Liver (tissue), 9 donors: ENCODE measurements around the gene NABP2. TPM values are rescaled to one million over a fixed set of nuclear protein-coding genes. Genes with fewer than 3 reads are reported as not detected.
A peak's percentile ranks its signal among the peaks of the same experiment; 100 is the strongest.
"Not testable (repeated sequence)": the region's sequence is repeated elsewhere in the genome, so short reads cannot be mapped to it uniquely, and the experiment has no call there.

Source experiments
- DNase-seq: peaks from one replicate; pipeline ENCODE4 v3.0.0-alpha.2; 2017; ENCODE audit warnings: low spot score
- H3K27ac ChIP-seq, 2 donors: one replicate each; pipeline ENCODE4 v1.7.0; 2013; ENCODE audit warnings: inconsistent platforms in 2 of 2, low read length in 2 of 2, control low read depth in 1 of 2, low read depth in 1 of 2, mild to moderate bottlenecking in 1 of 2
- H3K27me3 ChIP-seq, 4 donors: one replicate each; pipeline versions ENCODE4 v1.6.1 to v1.7.0; 2013; ENCODE audit warnings: low read length in 3 of 4, inconsistent platforms in 1 of 4, mild to moderate bottlenecking in 1 of 4, moderate library complexity in 1 of 4; ENCODE audit not compliant: control insufficient read depth in 4 of 4, insufficient read depth in 4 of 4
- H3K36me3 ChIP-seq, 4 donors: one replicate each; pipeline versions ENCODE4 v1.6.1 to v1.7.0; 2013; ENCODE audit warnings: low read length in 3 of 4, mild to moderate bottlenecking in 3 of 4, low read depth in 1 of 4, moderate library complexity in 1 of 4; ENCODE audit not compliant: control insufficient read depth in 4 of 4, insufficient read depth in 3 of 4
- H3K4me1 ChIP-seq, 4 donors: one replicate each; pipeline versions ENCODE4 v1.6.1 to v1.7.0; 2013; ENCODE audit warnings: low read length in 3 of 4, mild to moderate bottlenecking in 3 of 4, moderate library complexity in 1 of 4; ENCODE audit not compliant: control insufficient read depth in 4 of 4, insufficient read depth in 4 of 4
- H3K4me3 ChIP-seq, 3 donors: one replicate each; pipeline versions ENCODE4 v1.6.1 to v1.7.0; 2013; ENCODE audit warnings: low read length in 3 of 3, control low read depth in 1 of 3, low read depth in 1 of 3, mild to moderate bottlenecking in 1 of 3
- H3K9ac ChIP-seq, 2 donors: one replicate each; pipeline ENCODE4 v1.7.0; 2013; ENCODE audit warnings: low read length in 2 of 2, mild to moderate bottlenecking in 2 of 2, moderate library complexity in 2 of 2, control low read depth in 1 of 2, low read depth in 1 of 2
- H3K9me3 ChIP-seq, 4 donors: one replicate each; pipeline versions ENCODE4 v1.6.1 to v1.7.0; 2013; ENCODE audit warnings: low read length in 3 of 4; ENCODE audit not compliant: control insufficient read depth in 4 of 4
- EGR1 ChIP-seq, 2 donors: IDR thresholded peaks; 2 replicates each; pipeline ENCODE4 v1.6.1; 2016 to 2018; ENCODE audit warnings: antibody characterized with exemption in 2 of 2, low read depth in 2 of 2
- FOXA1 ChIP-seq: IDR thresholded peaks from 2 replicates; pipeline ENCODE4 v1.6.1; 2016; ENCODE audit warnings: antibody characterized with exemption
- FOXA2 ChIP-seq: IDR thresholded peaks from 2 replicates; pipeline ENCODE4 v1.6.1; 2016; ENCODE audit warnings: antibody characterized with exemption
- GABPA ChIP-seq, 2 donors: IDR thresholded peaks in 1 of 2; conservative IDR thresholded peaks in 1 of 2; 2 replicates each; pipeline ENCODE4 v1.6.1; 2016; ENCODE audit warnings: antibody characterized with exemption in 2 of 2, mild to moderate bottlenecking in 1 of 2, moderate library complexity in 1 of 2
- HNF4A ChIP-seq, 2 donors: conservative IDR thresholded peaks; 2 replicates each; pipeline ENCODE4 v1.6.1; 2016; ENCODE audit warnings: antibody characterized with exemption in 2 of 2, mild to moderate bottlenecking in 2 of 2
- HNF4G ChIP-seq: IDR thresholded peaks from 2 replicates; pipeline ENCODE4 v1.6.1; 2016; ENCODE audit warnings: antibody characterized with exemption
- NR2F2 ChIP-seq: IDR thresholded peaks from 2 replicates; pipeline ENCODE4 v1.6.1; 2016; ENCODE audit warnings: antibody characterized with exemption
- RAD21 ChIP-seq, 2 donors: IDR thresholded peaks; 2 replicates each; pipeline ENCODE4 v1.6.1; 2016; ENCODE audit warnings: antibody characterized with exemption in 2 of 2, mild to moderate bottlenecking in 2 of 2
- RXRA ChIP-seq, 2 donors: IDR thresholded peaks; 2 replicates each; pipeline ENCODE4 v1.6.1; 2017 to 2018; ENCODE audit warnings: antibody characterized with exemption in 2 of 2, mild to moderate bottlenecking in 1 of 2
- SP1 ChIP-seq: IDR thresholded peaks from 2 replicates; pipeline ENCODE4 v1.6.1; 2018; ENCODE audit warnings: antibody characterized with exemption, mild to moderate bottlenecking
- TAF1 ChIP-seq: conservative IDR thresholded peaks from 2 replicates; pipeline ENCODE4 v1.6.1; 2016; ENCODE audit warnings: antibody characterized with exemption, mild to moderate bottlenecking
- YY1 ChIP-seq: IDR thresholded peaks from 2 replicates; pipeline ENCODE4 v1.6.1; 2016; ENCODE audit warnings: antibody characterized with exemption, mild to moderate bottlenecking
- WGBS: extraction: QIAGEN DNeasy Blood & Tissue Kit; methylation state at CpG from one replicate; pipeline ENCODE4 v1.1.7; 2013; 5-methylcytosine and 5-hydroxymethylcytosine counted together
- polyA plus RNA-seq, 2 donors: library from polyadenylated mRNA; stranded (reverse) in 1 of 2; unstranded in 1 of 2; fragments of 200-250 nt in 1 of 2; fragments of >200 nt in 1 of 2; fragmentation: Nextera tagmentation in 1 of 2; extraction: Ambion mirVana in 1 of 2; gene quantifications; one replicate each; pipeline versions ENCODE4 v1.2.1 to v1.2.3, GENCODE V29; 2013 to 2015
- total RNA-seq, 2 donors: library from RNA; depleted of rRNA; stranded (reverse); fragments of >200 nt; gene quantifications; one replicate each; pipeline ENCODE4 v1.2.3, GENCODE V29; 2014
- TF ChIP-seq, protein P1 (sequence below): fragments of 150-350 bp; IDR thresholded peaks from 2 replicates; pipeline ENCODE4 v1.5.1; 2017; ENCODE audit warnings: improper control_type of control experiment, low read depth, low read length; ENCODE audit not compliant: missing input control
- donor health status: healthy.
- donor health status: healthy.
- donor health status: healthy.
- donor health status: healthy.
- donor health status: healthy.

Gene NABP2
- total and polyA plus RNA-seq, 4 donors, result 10.8 to 14.5 (median 12.6) TPM

DNA sequence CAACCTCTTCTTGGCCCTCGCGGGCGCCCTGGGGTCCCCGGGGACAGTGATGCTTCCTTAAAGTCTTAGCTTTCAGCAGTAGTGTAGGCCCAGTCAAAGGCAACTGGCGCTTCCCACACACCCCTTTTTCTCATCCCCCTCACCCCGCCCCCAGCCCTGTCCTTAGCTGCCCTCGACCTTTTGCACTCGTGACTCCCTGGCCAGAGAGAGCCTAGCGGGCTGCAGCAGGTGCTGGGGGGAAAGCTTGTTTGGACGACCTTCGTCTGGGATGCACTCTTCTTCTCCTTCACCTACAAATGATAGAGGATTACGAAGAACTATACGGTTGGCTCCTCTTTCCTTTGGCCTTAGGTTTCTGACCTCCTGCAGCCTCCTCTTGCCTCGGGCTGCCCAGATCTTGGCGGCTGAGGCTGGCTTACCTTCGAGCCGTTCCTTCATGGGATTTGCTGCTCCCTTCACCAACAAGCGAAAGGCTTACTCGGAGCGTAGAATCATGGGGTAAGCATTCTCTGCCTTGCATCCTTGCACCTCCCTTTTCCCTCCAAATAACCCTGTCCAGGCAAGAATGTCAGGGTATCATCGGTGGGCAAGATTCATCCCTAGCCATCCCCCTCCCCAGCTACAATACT, 43.4 kb downstream of the NABP2 start:
- WGBS, result 13% methylated on average over 21 of the region's 21 CpGs
- TF ChIP-seq RXRA (IDR thresholded peaks at IDR 0.05) (peak; percentile 96 to 99), HNF4A (conservative IDR thresholded peaks at IDR 0.05) (peak; percentile 52 to 60), RAD21 (IDR thresholded peaks at IDR 0.05) (peak in 1 of 2 donors; percentile 16), EGR1 (IDR thresholded peaks at IDR 0.05; ENCODE audit: low read depth in 2 of 2) (no peak), SP1 (peak; percentile 17), GABPA (IDR thresholded peaks at IDR 0.05 in 1 of 2, conservative IDR thresholded peaks at IDR 0.05 in 1 of 2) (no peak), FOXA1 (no peak), NR2F2 (peak; percentile 89), FOXA2 (no peak), YY1 (peak; percentile 23), HNF4G (no peak)
- TF ChIP-seq, protein P1, sequence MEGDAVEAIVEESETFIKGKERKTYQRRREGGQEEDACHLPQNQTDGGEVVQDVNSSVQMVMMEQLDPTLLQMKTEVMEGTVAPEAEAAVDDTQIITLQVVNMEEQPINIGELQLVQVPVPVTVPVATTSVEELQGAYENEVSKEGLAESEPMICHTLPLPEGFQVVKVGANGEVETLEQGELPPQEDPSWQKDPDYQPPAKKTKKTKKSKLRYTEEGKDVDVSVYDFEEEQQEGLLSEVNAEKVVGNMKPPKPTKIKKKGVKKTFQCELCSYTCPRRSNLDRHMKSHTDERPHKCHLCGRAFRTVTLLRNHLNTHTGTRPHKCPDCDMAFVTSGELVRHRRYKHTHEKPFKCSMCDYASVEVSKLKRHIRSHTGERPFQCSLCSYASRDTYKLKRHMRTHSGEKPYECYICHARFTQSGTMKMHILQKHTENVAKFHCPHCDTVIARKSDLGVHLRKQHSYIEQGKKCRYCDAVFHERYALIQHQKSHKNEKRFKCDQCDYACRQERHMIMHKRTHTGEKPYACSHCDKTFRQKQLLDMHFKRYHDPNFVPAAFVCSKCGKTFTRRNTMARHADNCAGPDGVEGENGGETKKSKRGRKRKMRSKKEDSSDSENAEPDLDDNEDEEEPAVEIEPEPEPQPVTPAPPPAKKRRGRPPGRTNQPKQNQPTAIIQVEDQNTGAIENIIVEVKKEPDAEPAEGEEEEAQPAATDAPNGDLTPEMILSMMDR, result no peak
- Histone ChIP-seq H3K4me3 (peak overlapping the region; percentile 79 to 91 (median 86)), H3K9ac (peak overlapping the region in 1 of 2 donors; percentile 56), H3K27ac (peak overlapping the region; percentile 93 to 97), H3K9me3 (no peaks in the 10 kb centered on the region), H3K36me3 (peaks cover 0 to 11% (median 7%) of the 10 kb centered on the region in 4 donors), H3K27me3 (no peaks in the 10 kb centered on the region), H3K4me1 (peaks cover 2 to 53% (median 39%) of the 10 kb centered on the region in 4 donors)
- DNase-seq, result peak; percentile 68

DNA sequence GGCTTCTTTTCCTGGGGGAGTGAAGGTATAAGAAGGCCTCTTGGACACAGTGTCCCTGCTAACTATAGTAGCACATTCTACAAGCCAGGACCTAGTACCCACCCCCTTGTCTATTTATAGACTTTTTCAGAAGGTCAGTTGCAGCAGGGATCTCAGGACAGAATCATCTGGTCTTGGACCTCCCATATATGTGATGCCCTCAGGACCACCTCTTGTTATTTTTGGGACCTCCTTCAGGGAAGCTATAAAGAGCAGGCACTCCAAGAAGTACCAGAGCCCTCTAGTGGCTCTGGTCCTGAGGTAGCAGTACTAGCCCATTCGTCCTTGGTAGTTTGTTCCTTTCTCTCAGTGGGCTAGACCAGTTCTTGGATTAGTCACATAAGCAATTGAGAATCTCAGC, 46.9 kb downstream of the NABP2 start:
- no peaks in the 10 kb centered on the region for H3K9me3 ChIP-seq
- TF ChIP-seq RAD21 (IDR thresholded peaks at IDR 0.05), result peak; percentile 28 to 44
- TF ChIP-seq, protein P1, result peak; percentile 9
- no peak for TF ChIP-seq YY1
- no peak for TF ChIP-seq EGR1 (IDR thresholded peaks at IDR 0.05; ENCODE audit: low read depth in 2 of 2)
- no peak for TF ChIP-seq GABPA (IDR thresholded peaks at IDR 0.05 in 1 of 2, conservative IDR thresholded peaks at IDR 0.05 in 1 of 2)
- no peak for TF ChIP-seq FOXA2
- TF ChIP-seq TAF1, result no peak
- no peak for TF ChIP-seq SP1
- no peak for TF ChIP-seq RXRA (IDR thresholded peaks at IDR 0.05)
- H3K27me3 ChIP-seq, result no peaks in the 10 kb centered on the region
- DNase-seq, result no peak
- H3K4me1 ChIP-seq, result peaks cover 2 to 61% (median 48%) of the 10 kb centered on the region in 4 donors
- H3K36me3 ChIP-seq, result peaks cover 4 to 38% (median 33%) of the 10 kb centered on the region in 4 donors
- H3K4me3 ChIP-seq, result no peak overlapping the region
- WGBS, result 11% methylated on average over 1 of the region's 1 CpG
- H3K9ac ChIP-seq, result no peak overlapping the region
- no peak overlapping the region for H3K27ac ChIP-seq

DNA sequence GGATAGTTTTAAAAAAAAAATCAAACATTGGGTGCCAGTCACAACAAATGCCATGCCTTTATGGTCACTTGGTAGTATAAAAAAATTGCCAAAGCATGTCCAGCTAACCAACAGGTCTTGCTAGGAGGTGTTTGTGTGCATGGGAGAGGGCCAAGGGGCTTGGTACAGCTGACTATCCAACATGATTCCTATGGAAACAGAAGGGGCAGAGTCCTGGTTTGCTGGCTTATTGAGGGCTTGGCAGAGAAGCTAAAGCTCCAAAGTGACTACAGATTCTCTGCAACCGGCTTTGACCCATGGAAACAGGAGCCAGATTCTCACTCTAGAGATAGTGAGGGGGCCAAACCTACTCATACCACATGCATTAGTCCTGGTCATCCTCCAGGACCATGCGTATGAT, 48.3 kb downstream of the NABP2 start:
- peaks cover 4 to 41% (median 36%) of the 10 kb centered on the region in 4 donors for H3K36me3 ChIP-seq

More for the DNA sequence above, 48.3 kb downstream of the NABP2 start:
- H3K4me1 ChIP-seq, result peaks cover 2 to 49% (median 39%) of the 10 kb centered on the region in 4 donors
- DNase-seq, H3K9ac ChIP-seq, H3K27me3 ChIP-seq, H3K9me3 ChIP-seq, H3K4me3 ChIP-seq, H3K27ac ChIP-seq: not testable (repeated sequence)
- TF ChIP-seq RXRA (IDR thresholded peaks at IDR 0.05) (peak in 1 of 2 donors; percentile 26), HNF4A (conservative IDR thresholded peaks at IDR 0.05) (peak; percentile 45 to 49), HNF4G (peak; percentile 11), RAD21 (IDR thresholded peaks at IDR 0.05) (peak in 1 of 2 donors; percentile 17)
- 40% methylated on average over 2 of the region's 2 CpGs for WGBS
